HepG2 (cell line): ENCODE data around the gene RRBP1. TPM values are rescaled to one million over a fixed set of nuclear protein-coding genes. Genes with fewer than 3 reads are reported as not detected.

Source experiments
- BATF2 ChIP-seq: sonication (generic); formaldehyde crosslinking; IDR thresholded peaks from 2 replicates; pipeline ENCODE4 v1.8.0; 2022; ENCODE audit warnings: mild to moderate bottlenecking, missing genetic modification reagents, moderate library complexity
- CBFB ChIP-seq: sonication (generic); formaldehyde crosslinking; IDR thresholded peaks from 2 replicates; pipeline ENCODE4 v1.4.0; 2020; ENCODE audit warnings: missing genetic modification reagents
- CCAR2 ChIP-seq: fragments of 200-400 bp; formaldehyde crosslinking; optimal IDR thresholded peaks from 2 replicates; pipeline ENCODE3; 2018; ENCODE audit warnings: low read depth, mild to moderate bottlenecking, low read length, moderate library complexity
- GATAD1 ChIP-seq: IDR thresholded peaks from 2 replicates; pipeline ENCODE4 v1.6.1; 2016; ENCODE audit warnings: missing genetic modification reagents, missing compliant biosample characterization
- HNF1A ChIP-seq, 2 experiments: sonication (generic) in 1 of 2; formaldehyde crosslinking in 1 of 2; IDR thresholded peaks; 2 replicates each; pipeline versions ENCODE4 v1.4.0 to v1.6.1; 2016 to 2020; ENCODE audit warnings: borderline replicate concordance in 1 of 2, low read depth in 1 of 2, mild to moderate bottlenecking in 1 of 2, missing genetic modification reagents in 1 of 2
- PLRG1 ChIP-seq: fragments of 450-650 bp; conservative IDR thresholded peaks from 2 replicates; pipeline ENCODE4 v1.6.1; 2016
- POLR2AphosphoS5 ChIP-seq: IDR thresholded peaks from 2 replicates; pipeline ENCODE4 v1.6.1; 2012; ENCODE audit warnings: low read depth, low read length
- RERE ChIP-seq: IDR thresholded peaks from 2 replicates; pipeline ENCODE4 v1.6.1; 2016; ENCODE audit warnings: low read depth, missing genetic modification reagents, missing compliant biosample characterization
- ZBTB7B ChIP-seq: sonication (generic); formaldehyde crosslinking; IDR thresholded peaks from 2 replicates; pipeline ENCODE4 v1.4.0; 2020; ENCODE audit warnings: missing genetic modification reagents
- ZNF251 ChIP-seq: sonication (generic); formaldehyde crosslinking; IDR thresholded peaks from 2 replicates; pipeline ENCODE4 v1.9.0; 2021; ENCODE audit warnings: mild to moderate bottlenecking, missing genetic modification reagents
- ZNF331 ChIP-seq: sonication (generic); formaldehyde crosslinking; IDR thresholded peaks from 2 replicates; pipeline ENCODE4 v1.4.0; 2020; ENCODE audit warnings: missing genetic modification reagents
- ZNF629 ChIP-seq: sonication (generic); formaldehyde crosslinking; conservative IDR thresholded peaks from 2 replicates; pipeline ENCODE4 v1.5.0; 2020; ENCODE audit warnings: missing genetic modification reagents
- ZNF75D ChIP-seq: sonication (generic); formaldehyde crosslinking; IDR thresholded peaks from 2 replicates; pipeline ENCODE4 v1.8.1; 2023; ENCODE audit warnings: missing genetic modification reagents, mild to moderate bottlenecking, borderline replicate concordance
- ZNF780A ChIP-seq: sonication (generic); formaldehyde crosslinking; IDR thresholded peaks from 2 replicates; pipeline ENCODE4 v1.8.0; 2022; ENCODE audit warnings: mild to moderate bottlenecking, missing genetic modification reagents, moderate library complexity
- ZNF790 ChIP-seq: sonication (generic); formaldehyde crosslinking; IDR thresholded peaks from 2 replicates; pipeline ENCODE4 v1.8.0; 2022; ENCODE audit warnings: missing genetic modification reagents, mild to moderate bottlenecking, borderline replicate concordance
- polyA plus RNA-seq, 8 experiments: library from polyadenylated mRNA; depleted of rRNA in 3 of 8; stranded (reverse) in 7 of 8; unstranded in 1 of 8; fragments of >200 nt; fragmentation: Illumina TruSeq in 4 of 8; extraction: Trizol in 4 of 8; gene quantifications; 2 replicates each; pipeline versions ENCODE4 v1.2.1 to v1.2.3, GENCODE V29; 2011 to 2016; ENCODE audit warnings: low read depth in 4 of 8, missing spikeins in 1 of 8, mixed read lengths in 1 of 8; ENCODE audit not compliant: insufficient read depth in 1 of 8
- total RNA-seq, 5 experiments: library from RNA; depleted of rRNA; stranded (reverse); fragments of >200 nt; fragmentation: Illumina TruSeq; extraction: Trizol; gene quantifications; 2 replicates each; pipeline ENCODE4 v1.2.3, GENCODE V29; 2016; ENCODE audit warnings: low read depth in 1 of 5
- TF ChIP-seq, protein P1 (sequence below): sonication (generic); formaldehyde crosslinking; IDR thresholded peaks from 2 replicates; pipeline ENCODE4 v1.9.0; 2021; ENCODE audit warnings: missing genetic modification reagents, borderline replicate concordance

RRBP1 gene
- total and polyA plus RNA-seq, 2 of the 13 experiments (the other 11 are each of a cell fraction or from before 2014, with no cell fraction given), result 150 to 222 TPM

- TF ChIP-seq, protein P1, sequence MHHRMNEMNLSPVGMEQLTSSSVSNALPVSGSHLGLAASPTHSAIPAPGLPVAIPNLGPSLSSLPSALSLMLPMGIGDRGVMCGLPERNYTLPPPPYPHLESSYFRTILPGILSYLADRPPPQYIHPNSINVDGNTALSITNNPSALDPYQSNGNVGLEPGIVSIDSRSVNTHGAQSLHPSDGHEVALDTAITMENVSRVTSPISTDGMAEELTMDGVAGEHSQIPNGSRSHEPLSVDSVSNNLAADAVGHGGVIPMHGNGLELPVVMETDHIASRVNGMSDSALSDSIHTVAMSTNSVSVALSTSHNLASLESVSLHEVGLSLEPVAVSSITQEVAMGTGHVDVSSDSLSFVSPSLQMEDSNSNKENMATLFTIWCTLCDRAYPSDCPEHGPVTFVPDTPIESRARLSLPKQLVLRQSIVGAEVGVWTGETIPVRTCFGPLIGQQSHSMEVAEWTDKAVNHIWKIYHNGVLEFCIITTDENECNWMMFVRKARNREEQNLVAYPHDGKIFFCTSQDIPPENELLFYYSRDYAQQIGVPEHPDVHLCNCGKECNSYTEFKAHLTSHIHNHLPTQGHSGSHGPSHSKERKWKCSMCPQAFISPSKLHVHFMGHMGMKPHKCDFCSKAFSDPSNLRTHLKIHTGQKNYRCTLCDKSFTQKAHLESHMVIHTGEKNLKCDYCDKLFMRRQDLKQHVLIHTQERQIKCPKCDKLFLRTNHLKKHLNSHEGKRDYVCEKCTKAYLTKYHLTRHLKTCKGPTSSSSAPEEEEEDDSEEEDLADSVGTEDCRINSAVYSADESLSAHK, result peak; percentile 43; the same call in 1 of the 2 replicates
- TF ChIP-seq ZNF251 (CRISPR knock-in tag), result no peak
- TF ChIP-seq HNF1A (IDR thresholded peaks at IDR 0.05; ENCODE audit: low read depth), result no peak
- no peak for TF ChIP-seq HNF1A (CRISPR knock-in tag; IDR thresholded peaks at IDR 0.05; ENCODE audit: borderline replicate concordance)
- TF ChIP-seq ZNF790 (CRISPR knock-in tag), result 0 out of 2 replicates have a peak, but pooled peaks have one; percentile 40
- no peak for TF ChIP-seq PLRG1
- no peak for TF ChIP-seq ZBTB7B (CRISPR knock-in tag)
- peak; percentile 67 for TF ChIP-seq CBFB
- TF ChIP-seq RERE, result no peak; the same call in 1 of the 2 replicates
- TF ChIP-seq ZNF331 (CRISPR knock-in tag), result peak; percentile 65; the same call in 1 of the 2 replicates
- TF ChIP-seq GATAD1 (CRISPR knock-in tag), result peak; percentile 72; the same call in 1 of the 2 replicates
- peak; percentile 72 for TF ChIP-seq POLR2AphosphoS5
- TF ChIP-seq BATF2, result peak; percentile 54; the same call in 1 of the 2 replicates
- 0 out of 2 replicates have a peak, but pooled peaks have one; percentile 4 for TF ChIP-seq ZNF629 (CRISPR knock-in tag)
- TF ChIP-seq ZNF75D, result no peak
- TF ChIP-seq ZNF780A (CRISPR knock-in tag), result 0 out of 2 replicates have a peak, but pooled peaks have one; percentile 55
- no peak for TF ChIP-seq CCAR2
Measured at GRCh38 chr20:17569616-17570346, 112.3 kb downstream of the RRBP1 start, which contains the start of gene DSTN (continued).
